C1 segment of cervical spinal cord (tissue), 14 donors: Measurements from ENCODE around the gene UTP25.
"Not testable (repeated sequence)": the region's sequence is repeated elsewhere in the genome, so short reads cannot be mapped to it uniquely, and the experiment has no call there.

Experiments
- DNase-seq, 14 donors: peaks; one replicate each; lab custom pipeline; 2025; lab: John Stamatoyannopoulos, UW

Gene UTP25

DNA sequence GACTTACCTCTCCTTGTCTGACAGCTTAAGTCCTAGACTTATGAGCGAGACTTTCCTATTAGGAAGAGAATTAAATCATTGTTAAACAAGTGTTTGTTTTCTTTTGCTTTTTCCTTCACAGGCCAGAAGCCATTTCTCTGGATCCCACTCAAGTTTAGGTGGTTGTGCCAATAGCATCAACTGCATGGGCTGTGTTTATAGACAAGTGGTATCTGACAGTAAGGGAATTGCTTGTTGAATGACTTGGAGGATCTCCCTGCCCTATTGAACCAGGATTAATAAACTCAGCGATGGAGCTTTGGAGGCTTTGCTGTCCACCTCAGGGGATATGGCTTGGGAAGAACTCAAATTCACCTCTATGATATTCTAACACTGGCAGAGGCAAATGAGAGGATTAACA lies 43.7 kb downstream of the UTP25 start:
- no peak for DNase-seq

DNA sequence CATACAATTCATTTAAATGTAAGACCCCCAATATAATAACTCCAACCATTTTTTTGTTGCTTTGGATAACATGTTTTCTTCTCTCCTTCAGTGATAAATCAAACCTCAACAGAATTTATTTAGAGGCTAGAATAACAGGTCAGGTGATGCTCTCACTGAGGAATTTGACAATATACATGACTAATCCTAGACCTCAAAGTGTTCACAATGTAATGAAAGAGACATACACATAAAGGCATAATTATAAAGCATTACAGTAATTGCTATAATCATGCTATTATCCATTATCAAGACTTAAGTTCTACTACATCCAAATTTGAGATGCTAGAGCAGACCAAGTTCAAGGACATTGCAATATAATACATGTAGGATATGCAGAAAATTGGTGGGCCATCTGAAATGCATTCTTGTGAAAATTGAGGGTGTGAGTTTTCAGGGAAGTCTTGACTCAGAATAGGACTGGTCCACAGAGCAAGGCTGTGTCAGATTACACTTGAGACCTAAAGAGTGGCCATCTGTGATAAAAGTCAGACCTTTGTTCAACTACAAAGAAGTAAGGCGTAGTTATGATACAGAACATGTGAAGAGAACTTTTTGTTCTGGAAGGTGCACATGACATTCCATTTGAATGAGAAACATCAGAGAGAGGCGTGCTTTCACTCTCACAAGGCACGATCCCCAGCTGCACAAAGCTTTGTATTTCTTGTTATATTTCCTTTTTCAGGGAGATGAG lies 45.5 kb downstream of the UTP25 start:
- no peak for DNase-seq

DNA sequence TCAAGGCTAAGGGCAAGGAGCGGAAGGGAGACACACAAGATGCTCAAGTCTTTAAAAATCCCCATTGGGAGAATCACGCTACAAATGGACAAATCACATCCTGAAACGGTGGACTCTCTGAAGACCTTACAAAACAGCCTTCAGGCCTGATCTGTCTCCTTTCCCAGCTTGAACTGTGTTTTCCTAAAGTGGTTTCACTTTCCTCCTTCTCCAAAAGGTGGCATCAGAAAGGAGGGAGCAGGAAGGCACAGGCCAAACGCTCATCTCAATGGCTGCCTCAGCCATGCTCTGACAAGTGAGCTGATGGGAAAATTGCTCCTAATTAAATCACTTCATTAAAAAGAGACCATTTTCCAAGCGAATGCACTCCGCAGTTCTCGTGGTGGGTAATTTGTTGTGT lies 47.7 kb downstream of the UTP25 start:
- DNase-seq: peak in 2 of 14 donors; percentile 6 to 68

- DNase-seq: no peak
Measured at GRCh38 chr1:209876078-209876800, 48.5 kb downstream of the UTP25 start.

DNA sequence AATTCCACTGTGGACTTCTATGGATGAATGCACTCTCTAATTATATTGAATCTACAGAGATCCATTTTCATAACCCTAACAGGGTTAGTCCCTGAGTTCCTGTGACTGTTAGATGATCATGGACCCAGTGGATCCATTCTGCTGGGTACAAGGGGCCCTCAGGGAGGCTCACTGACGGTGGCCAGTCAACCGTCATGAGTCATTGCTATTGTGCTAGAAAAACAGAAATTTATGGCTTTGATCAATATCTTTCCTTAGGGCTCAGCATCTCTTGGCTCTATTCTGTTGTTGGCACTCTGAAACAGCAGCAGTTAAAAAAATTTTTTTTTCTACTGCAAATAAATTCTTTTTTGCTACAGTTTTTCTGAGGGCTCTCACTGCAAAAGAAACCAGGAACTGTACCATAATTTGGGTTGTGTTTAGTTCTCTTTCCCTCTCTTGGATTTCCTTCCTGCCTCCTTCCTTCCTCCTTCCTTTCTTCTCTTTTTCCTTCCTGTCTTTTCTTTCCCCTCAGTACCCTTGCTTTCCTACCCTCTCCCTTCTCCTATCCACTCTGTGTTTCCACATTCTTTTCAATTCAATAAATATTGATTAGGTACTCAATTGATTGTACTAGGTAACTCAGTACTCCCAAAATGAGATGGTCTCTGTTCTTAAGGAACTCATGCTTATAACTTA lies 49.5 kb downstream of the UTP25 start:
- DNase-seq: no peak

GRCh38 chr1:209878964-209879363 lies 51.2 kb downstream of the UTP25 start:
- DNase-seq: peak in 1 of 14 donors; percentile 52

GRCh38 chr1:209879539-209879938 lies 51.8 kb downstream of the UTP25 start:
- peak in 8 of 14 donors; percentile 27 to 80 (median 35) for DNase-seq

GRCh38 chr1:209880031-209880430 lies 52.3 kb downstream of the UTP25 start:
- DNase-seq: no peak

DNA sequence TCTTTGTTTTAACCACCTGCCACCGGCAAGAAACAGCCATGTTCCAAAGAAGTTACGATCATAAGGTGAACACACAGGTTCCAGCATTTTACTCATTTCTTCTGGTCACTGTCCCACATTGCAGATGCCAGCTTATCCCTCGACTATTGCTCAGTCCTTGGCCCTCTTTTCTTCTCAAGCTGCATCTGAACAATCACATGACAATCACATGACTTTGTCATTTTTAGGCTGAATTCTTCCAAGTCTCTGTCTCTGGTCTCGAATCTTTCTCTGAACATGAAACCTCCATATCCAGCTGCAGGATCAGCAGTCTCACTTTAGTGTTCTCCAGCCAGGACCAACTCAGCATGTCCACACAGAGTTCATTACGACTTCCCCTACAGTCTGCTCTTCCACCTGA lies 53.8 kb downstream of the UTP25 start:
- DNase-seq: no peak

DNA sequence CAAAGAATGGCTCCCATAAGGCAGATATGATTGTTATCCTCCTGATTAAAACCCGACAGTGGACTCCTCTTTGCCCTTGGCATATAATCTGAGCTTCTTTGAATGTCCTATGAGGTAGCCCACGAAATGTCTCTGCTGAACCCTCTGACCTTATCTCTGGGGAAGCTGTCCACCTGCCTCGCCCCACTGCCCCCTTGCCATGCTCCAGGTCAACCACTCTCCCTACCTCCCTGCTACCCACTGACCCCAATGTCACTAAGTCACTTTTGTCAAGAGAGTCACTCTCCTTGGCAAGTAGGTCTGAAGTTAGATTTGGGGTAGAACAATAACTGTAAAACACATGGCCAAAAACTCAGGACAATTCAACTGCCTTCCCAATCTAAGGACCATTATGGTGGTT lies 54.5 kb downstream of the UTP25 start:
- DNase-seq: no peak

DNA sequence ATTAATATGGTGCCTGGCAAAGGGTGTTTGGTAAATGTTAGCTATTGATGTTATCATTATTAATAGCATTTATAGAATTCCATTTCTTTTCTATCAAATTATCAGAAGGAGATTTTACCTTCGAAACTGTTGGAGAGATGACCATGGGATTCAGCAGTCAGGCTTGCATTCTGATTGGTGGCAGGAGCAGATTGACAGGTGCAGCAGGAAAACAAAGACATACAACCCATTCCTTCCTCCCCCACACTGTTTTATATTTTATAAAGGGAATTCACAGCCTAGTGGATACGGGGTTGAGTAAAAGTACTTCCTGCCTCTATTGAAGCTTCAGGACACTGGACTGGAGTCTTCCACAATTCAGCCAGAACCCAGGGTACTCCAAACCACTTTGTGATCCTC lies 55.2 kb downstream of the UTP25 start:
- peak in 1 of 14 donors; percentile 40 for DNase-seq

GRCh38 chr1:209883341-209883971 lies 55.7 kb downstream of the UTP25 start:
- DNase-seq: peak in 1 of 14 donors; percentile 80

GRCh38 chr1:209884249-209884648 lies 56.5 kb downstream of the UTP25 start:
- no peak for DNase-seq

DNA sequence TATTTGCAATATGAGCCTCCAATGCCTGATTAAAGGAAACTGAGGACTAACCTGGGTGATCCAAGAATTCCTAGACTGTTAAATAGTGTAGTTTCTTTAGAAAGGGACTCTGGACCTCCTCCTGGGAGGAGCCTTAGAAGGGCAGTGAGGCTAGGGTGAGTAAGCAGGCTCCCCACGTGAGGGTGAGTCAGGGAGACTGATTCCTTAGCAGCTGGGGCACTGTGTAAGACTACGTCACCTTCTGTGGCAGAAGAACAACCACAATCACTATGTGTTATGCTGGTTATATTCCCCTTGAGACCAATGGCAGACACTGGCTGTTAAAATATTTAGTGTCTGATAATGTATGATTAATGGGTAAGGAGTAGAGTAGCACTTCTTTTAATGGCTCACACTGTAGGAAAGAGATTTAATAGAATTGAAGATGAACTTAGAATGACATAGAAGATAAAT lies 56.9 kb downstream of the UTP25 start:
- peak in 2 of 14 donors; percentile 28 to 39 for DNase-seq

DNA sequence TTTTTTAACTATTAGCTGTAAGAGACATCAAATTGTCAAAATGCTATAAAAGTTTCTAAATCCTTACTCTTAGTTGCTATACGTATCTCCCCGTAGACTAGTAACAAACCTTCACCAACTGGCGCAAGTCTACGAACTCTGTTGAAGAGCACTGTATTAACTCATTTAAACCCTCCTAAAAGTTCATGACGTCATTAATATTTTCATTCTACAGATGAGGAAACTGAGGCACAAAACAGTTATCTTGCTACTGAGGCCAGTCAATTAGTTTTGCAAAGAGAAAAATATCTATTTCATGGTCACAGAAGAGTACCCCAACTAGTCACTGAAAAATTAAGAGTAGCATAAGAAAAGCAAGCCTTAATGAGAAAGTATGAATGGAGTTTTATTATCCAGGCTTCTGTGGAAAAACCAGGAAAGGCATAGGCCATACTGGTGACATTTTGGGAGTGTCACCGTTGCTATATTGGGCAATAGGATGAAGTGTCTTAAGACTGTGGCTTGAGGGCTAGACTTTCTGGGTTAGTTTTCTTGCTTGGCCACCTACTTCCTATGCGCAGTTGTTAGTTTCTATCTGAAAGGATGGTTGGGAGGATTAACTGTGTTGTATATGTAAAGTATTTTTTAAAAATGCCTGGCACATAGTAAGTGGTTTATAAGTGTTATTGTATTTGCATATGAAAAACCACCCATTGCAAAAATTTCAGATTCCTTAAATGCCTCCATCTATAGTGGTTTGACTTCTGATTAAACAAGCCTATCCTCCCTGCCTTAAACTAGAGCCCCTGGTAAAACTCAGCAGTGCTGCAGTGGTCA lies 57.8 kb downstream of the UTP25 start:
- DNase-seq: no peak

DNA sequence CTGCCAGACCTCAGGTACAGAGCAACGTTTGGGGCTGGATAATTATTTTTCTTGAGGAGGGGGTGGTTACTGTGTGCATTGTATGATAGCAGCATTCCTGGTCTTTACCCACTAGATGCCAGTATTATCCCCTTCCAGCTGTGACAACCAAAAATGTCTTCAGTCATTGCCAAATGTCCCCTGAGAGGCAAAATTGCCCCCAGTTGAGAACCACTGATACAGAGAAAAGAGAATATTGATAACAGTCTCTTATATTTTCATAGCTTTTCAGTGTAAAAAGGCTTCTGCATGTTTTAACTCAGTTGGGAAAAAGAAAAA lies 58.4 kb downstream of the UTP25 start:
- DNase-seq: no peak

DNA sequence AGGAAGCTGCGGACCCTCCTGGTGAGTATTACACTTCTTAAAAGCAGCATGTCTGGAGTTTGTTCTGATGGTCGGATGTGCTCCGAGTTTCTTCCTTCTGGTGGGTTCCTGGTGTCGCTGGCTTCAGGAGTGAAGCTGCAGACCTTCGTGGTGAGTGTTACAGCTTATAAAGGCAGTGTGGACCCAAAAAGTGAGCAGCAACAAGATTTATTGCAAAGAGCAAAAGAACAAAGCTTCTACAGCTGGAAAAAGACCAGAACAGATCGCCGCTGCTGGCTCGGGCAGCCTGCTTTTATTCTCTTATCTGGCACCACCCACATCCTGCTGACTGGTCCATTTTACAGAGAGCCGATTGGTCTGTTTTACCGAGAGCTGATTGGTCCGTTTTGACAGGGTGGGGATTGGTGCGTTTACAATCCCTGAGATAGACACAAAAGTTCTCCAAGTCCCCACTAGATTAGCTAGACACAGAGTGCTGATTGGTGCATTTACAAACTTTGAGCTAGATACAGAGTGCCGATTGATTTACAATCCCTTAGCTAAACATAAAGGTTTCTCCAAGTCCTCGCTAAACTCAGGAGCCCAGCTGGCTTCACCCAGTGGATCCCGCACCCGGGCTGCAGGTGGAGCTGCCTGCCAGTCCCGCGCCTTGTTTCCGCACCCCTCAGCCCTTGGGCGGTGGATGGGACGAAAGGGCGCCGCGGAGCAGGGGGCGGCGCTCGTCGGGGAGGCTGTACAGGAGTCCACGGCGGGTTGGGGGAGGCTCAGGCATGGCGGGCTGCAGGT lies 60.7 kb downstream of the UTP25 start:
- not testable (repeated sequence) for DNase-seq

GRCh38 chr1:209889077-209889418 lies 61.3 kb downstream of the UTP25 start:
- no peak for DNase-seq

DNA sequence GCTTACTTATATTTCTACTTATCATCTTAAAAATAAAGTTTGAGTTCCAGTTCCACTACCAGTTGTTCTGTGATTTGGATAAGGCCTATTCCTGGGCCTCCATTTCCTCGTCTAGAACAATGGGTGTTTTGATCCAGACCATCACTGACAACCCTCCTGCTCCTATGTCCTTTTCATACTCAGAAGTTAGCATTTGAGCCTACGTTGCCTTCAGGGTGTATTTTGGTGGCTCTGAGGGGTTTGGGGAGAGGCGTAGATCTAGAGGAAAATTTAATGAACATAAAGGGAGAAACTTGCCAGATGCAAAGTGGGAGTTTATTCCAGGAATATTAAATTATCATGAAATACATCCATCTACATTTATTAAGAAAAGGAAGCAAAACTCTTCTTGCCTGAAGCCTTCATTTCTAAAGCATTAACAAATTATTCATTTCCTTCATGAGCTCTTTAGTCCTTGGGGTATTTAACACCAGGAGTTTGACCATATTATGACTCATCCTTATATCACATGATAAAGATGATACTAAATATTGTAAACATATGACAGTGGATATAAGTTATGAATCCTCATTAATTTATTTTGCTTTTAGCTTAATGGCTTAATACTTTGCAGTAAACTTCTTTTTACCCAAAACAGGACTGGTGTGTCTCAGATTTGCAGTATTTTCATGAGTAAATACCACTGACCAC lies 63.0 kb downstream of the UTP25 start:
- no peak for DNase-seq

- DNase-seq: no peak
Measured at GRCh38 chr1:209893751-209894150, 66.0 kb downstream of the UTP25 start.
